ENCODE measurements around the gene CTSO.

Gene CTSO

DNA sequence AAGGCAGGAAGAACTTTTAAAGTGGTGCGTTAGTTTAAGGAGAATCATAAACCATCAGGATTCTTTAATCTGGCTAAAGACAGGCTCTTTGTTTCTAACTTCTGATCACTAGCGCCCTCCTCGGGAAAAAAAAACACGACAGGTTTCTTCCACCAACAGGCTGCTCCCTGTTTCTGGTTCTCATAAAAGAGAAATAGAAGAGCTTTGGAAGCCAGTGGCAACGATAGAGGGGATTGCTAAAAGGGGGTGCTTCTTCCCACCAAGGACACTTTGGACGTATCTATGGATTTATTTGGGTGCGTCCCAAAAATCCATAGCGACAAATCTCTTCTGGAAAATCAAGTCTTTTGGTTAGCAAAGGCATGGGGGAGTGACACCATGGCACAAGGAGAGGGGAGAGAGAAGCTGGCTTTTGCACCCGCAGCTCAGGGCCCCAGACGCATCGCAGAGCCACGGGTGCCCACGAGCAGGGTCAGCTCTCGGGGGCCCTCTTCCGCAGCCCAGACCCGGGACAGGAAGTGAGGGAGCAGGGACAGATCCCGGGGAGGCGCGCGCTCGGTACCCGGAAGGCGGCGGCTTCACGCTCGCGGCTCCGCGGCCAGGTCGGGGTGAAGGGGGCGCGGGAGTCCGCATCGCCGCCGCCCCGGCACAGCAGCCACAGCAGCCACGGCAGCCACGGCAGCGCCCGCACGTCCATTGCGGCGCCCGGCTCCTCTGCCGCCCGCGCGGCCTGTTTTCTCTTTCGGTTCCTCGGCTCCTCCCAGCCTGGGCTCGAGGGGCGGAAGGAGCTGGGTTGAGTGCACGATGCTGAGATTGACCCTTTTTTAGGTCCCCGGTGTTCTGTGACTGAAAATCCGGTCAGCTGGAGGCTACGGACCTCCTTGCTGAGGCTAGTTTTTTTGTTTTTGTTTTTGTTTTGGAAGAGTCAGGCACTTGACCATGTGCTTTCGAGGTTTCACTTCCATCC, at the start of gene CTSO:
CTSO (minus strand) TSS at position 716 of the 967 bp plus-strand sequence; CDS start at position 697, 19 bp downstream.
- peak; percentile 57 to 93 (median 82) for DNase-seq
- intact Hi-C loops (cut with DNase I) = loop anchor here (10.0 kb wide), 1 partner anchor 149 kb away; no protein-coding TSS in a partner anchor

DNA sequence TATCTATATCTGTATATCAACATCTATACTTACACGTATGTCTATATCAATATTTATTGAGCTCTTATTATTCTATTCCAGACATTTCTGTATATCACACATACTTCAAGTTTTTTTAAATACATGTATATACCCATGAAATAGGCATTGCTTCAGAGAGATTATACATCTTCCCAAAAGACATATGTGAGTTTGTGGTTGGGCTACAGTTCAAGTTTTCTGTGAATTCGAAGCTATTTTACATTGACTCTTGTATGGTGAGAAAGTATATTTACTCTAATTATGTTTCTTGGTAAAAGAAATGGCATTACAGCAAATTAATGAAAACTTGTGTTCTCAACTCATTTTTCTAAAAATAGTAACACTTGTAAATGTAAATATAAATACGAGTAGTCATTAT, 46.8 kb upstream of the CTSO start:
- intact Hi-C loops (cut with DNase I) = no loop called here
- DNase-seq = no peak

DNA sequence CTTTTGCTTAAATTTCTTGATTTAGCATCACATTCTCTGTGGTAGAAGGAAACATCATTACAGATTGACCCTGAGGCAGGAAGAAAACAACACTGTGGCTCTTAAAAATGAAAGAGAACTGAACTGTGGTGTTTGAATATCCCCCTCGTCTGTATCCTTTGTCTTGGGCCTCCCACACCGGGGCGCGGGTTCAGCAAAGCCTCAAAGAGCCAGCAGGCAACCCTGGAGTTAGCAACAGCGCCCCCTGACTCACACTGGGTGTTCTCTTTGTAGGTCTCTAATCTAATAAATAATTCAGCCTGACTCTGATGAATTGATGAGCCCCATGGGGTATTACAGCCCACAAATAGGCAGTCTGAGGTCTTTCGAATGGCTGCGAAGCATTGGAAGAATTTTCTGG, 46.1 kb upstream of the CTSO start:
- peak; percentile 17 to 84 (median 54) for DNase-seq
- intact Hi-C loops (cut with DNase I) = no loop called here

- no peak for DNase-seq
- intact Hi-C loops (cut with DNase I) = no loop called here
These were observed 41.4 kb upstream of the CTSO start for GRCh38 chr4:155995069-155995468.

DNA sequence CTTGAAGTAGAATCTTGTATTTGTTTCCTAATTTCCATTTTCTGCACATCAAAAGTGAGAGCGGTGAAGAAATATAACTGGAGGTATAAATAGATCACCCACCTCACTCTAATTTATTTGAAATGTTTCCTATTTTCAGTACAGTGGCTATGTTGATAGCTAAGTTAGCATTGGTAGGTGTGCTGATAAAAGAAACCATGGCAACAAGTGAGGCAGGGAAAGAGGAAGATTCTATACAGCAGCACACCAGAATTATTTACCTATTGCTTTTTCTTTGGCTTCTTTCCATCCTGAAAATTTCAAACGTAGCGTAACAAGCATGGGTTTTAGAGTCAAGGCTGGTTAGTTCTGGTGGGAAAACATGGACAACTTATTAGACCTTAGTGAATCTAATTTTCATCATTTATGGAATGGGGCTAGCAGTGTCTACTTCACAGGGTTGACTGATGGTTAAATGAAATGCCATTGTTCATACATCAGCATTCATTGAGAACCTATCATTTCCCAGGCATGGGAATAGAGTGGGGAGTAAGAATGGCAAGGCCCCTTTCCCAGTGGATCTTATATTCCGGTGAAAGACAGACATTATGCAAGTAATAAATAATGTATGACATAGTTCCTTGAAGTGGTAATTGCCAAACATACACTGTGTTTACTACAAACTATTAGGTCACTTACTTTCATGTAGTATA, 30.6 kb upstream of the CTSO start:
- no peak for DNase-seq
- intact Hi-C loops (cut with DNase I) = no loop called here

GRCh38 chr4:155982736-155983385, 29.2 kb upstream of the CTSO start:
- intact Hi-C loops (cut with DNase I) = no loop called here
- DNase-seq = no peak

DNA sequence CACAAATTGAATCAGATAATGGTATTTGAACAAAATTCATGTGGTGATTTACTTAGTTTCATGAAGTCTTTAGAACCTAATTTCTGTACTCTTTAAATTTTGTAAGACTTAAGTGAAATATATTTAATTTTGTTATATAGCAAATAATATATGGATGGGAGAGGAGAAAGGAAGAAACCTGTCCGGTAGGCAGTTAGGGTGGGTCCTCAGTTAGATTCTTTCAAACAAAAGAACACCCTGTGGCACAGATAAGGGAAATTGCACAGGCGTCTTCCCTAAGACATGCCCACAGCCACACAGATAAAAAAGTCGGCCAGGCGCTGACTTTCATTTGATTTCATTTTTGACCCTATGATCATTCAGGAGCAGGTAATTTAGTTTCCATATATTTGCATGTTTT, 25.1 kb upstream of the CTSO start:
- DNase-seq = no peak
- intact Hi-C loops (cut with DNase I) = no loop called here

DNA sequence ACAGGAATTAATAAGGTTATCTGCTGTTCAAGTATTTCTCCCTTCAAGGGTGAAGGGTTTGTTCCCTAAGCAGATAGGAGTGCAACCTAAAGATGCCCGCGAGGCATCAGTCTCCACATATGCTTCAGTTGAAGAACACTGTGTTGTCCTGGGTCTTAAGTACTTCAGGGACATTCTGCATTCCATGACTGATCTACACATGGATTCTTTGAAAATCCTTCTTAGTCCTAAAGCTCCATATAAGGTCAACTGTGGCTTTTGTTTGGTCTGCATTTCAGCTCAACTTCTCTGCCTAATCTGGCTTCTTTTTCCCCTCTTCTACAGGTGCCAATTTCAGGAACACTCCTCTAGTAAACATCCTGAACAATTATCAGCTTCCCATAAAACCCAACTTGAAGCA, 21.8 kb upstream of the CTSO start:
- intact Hi-C loops (cut with DNase I) = no loop called here

GRCh38 chr4:155974996-155975395, 21.3 kb upstream of the CTSO start:
- DNase-seq = no peak
- intact Hi-C loops (cut with DNase I) = no loop called here

More for the DNA sequence above, 21.8 kb upstream of the CTSO start:
- no peak for DNase-seq

GRCh38 chr4:155974476-155974749, 20.7 kb upstream of the CTSO start:
- no peak for DNase-seq
- intact Hi-C loops (cut with DNase I) = no loop called here

DNA sequence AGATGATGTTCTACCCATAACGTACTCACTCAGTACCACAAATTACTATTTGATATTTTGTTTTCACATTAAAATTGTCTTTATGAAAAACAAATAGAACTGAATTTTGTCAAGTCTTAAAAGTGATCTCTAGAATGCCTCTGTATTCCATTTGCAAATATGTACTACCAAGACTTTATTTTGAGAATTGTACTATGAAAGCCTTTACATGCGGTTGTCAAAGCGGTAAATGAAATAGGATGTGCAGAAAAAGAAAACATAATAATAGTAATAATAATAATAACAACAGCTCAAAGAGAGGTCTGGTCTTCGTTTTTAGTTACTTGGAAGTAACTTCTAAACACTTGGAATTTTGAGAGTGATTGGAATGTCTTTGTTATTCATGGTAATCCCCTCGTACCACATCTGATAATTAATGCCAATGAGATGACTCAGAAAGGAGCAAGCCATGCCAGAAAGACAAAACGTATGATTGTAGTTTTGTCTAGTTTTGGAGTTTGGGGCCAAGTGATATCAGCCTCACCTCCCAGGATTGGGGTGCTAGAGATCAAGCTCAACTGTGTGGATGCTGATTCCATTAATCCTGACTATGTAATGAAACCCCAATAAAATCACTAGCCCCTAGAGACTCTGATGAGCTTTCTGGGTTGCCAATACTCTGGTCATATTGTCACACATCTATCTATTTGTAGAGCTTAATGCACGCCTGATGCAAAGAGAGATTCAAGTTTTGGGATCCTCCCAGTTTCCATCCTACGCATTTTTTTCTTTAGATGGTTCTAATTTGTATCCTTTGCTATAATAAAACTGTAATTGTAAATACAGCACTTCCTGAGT, 20.2 kb upstream of the CTSO start:
- no peak for DNase-seq
- intact Hi-C loops (cut with DNase I) = no loop called here

- DNase-seq = peak in 24 of 42 donors; percentile 10 to 80 (median 32)
- intact Hi-C loops (cut with DNase I) = no loop called here
These were observed 18.4 kb upstream of the CTSO start for GRCh38 chr4:155972098-155972497.

DNA sequence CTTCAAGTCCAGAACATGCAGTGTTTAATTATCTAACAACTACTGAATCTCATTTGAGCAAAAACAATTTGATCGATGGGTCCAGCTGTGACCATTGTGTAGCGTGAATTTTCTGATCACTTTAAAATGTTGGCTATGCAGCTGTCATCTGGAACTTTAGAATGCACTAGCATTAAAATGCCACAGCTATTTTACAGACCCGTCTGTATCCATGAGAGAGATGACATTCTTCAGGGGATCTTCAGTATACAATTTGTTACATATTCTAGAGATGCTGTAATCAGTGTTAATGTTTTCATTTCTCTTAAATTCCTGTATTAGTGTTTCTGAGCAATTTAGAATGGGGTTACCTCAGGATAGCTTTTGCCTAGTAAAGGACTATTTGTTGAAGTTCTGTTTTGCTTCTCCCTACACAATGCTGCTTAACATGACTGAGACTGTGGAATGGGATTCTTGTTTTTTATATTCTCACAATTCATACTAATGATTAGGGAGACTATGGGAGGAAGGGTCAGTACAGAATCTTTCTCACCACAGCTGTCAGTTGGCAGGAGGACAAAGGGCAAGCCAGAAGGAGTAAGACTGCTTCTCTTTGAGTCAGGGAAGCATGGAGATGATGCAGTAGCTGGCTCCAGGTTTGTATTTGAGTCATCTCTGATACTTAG, 13.2 kb upstream of the CTSO start:
- DNase-seq = peak in 11 of 42 donors; percentile 9 to 58 (median 29)
- intact Hi-C loops (cut with DNase I) = no loop called here

- DNase-seq = no peak
- intact Hi-C loops (cut with DNase I) = no loop called here
These were observed 12.5 kb upstream of the CTSO start for GRCh38 chr4:155966171-155966570.

DNA sequence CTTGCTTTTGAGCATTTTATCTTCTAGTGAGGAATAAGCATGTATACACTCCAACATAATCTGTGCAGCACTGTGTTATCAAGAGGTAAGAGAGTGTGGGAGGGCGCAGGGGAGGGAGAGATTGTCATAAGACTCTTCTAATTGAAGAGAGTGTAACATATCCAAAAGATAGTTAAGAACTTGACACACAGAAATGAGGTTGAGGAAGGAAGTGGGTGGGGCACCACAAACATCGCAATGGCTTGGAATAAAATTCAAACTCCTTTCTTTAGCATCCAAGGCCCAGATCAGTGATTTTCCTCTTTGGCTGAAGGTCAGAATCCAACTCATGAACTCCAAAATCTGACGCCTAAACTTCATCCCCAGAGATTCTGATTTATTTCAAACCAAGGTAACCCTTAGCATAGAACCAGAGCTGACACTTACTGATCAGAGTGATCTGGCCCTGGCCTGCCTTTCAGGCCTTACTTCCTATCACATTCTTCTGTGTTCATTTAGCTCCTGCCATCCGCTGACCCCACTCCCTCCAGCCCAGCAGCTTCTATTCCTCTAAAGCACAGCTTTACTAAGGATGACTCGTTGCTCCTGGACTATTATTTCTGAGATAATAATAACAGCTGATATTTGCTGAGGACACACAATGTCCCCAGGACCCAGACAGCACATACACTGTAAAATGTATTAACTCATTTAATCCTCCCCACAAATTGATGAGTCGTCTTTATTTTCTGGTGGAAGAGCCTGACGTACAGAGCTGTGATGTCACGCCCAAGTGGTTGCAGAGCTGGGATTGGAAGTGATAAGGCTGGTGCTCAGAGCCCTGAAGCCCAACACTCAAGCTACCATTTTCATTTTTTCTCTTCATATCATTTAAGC, 10.6 kb upstream of the CTSO start:
- intact Hi-C loops (cut with DNase I) = no loop called here
- DNase-seq = peak in 26 of 42 donors; percentile 17 to 75 (median 46)

DNA sequence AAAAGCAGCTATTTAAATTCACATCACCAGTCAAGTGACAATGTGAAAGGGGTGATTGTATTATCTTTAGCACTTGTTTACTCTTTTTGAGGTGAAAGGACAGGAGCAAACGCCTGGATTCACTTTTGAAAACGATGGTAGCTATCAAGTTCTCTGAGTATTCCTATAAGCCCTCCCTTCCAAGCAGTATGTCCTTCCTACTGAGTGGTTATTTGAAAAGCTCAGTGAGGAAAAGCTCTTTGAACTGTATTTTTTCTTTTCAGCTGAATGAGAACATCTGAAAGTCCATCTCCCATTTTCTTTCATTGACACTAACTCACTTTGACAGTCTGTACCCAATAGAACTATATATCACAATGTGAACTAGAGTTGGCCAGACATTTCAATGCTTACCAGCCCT, 9.1 kb upstream of the CTSO start:
- no peak for DNase-seq
- intact Hi-C loops (cut with DNase I) = no loop called here

GRCh38 chr4:155961575-155961974, 7.9 kb upstream of the CTSO start:
- intact Hi-C loops (cut with DNase I) = no loop called here
- no peak for DNase-seq

DNA sequence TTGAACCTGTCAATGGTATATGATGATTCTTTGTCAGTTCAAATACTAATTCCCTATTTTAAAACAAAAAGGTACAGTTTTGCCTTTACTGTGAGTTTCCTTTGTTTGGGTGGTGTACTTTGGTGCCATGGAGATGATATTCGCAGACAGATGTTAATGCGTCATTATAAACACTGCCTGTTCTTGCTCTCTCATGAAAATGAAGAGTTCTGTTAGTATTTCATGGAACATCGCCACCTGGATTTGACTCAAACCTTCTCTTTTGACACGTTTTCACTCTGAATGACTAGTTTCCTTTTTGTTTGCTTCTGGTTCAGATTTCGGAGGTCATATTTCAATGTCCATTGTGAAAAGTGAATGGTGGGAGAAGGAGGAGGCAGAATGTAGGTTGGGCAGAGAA, 6.9 kb upstream of the CTSO start:
- peak in 5 of 42 donors; percentile 19 to 67 (median 44) for DNase-seq

More for the DNA sequence above, 6.9 kb upstream of the CTSO start:
- intact Hi-C loops (cut with DNase I) = no loop called here
